ENCODE results near the gene DSTN.

The DSTN gene

DNA sequence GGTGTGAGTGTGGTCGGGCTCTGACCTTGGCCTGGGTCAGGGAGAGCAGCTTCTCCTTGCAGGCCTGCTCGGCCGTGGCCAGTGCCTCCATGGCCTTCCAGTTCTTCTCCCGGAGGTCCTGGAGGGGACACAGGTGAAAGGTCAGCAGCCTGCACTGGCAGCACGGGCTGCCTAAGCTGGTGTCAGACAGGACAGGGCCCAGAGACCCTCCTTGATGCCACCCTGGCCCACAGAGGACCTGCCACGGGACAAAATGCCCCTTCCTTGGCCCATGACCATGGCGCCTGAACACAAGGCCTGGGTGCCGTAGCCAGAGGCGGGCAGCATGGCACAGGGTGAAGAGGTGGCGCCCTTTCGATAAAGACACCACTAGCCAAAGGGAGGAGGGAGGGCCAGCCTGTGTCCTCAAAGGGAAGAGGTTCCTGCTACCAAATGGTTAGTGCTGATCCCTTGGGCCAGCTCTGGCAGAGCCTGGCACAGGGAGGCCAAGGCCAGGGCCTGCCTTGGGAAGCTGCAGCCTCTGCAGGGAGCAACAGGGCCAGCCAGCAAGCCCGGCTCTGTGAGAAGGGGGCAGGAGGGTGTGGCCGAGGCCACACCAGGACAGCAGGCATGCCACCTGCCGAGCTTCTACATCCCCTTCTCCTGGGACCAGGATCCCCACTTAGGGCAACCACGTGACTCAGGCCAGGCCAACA, 54.8 kb downstream of the DSTN start:
- no peak overlapping the region for H3K4me3 ChIP-seq (ENCODE audit: low read depth, low read length)
- TF ChIP-seq, protein P1, sequence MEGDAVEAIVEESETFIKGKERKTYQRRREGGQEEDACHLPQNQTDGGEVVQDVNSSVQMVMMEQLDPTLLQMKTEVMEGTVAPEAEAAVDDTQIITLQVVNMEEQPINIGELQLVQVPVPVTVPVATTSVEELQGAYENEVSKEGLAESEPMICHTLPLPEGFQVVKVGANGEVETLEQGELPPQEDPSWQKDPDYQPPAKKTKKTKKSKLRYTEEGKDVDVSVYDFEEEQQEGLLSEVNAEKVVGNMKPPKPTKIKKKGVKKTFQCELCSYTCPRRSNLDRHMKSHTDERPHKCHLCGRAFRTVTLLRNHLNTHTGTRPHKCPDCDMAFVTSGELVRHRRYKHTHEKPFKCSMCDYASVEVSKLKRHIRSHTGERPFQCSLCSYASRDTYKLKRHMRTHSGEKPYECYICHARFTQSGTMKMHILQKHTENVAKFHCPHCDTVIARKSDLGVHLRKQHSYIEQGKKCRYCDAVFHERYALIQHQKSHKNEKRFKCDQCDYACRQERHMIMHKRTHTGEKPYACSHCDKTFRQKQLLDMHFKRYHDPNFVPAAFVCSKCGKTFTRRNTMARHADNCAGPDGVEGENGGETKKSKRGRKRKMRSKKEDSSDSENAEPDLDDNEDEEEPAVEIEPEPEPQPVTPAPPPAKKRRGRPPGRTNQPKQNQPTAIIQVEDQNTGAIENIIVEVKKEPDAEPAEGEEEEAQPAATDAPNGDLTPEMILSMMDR (IDR thresholded peaks at IDR 0.05; ENCODE audit: borderline replicate concordance, insufficient read depth, low read depth, low read length), result no peak

GRCh38 chr20:17625246-17626051, 55.6 kb downstream of the DSTN start:
- H3K4me3 ChIP-seq (ENCODE audit: low read depth, low read length), result no peak overlapping the region
- TF ChIP-seq, protein P1 (IDR thresholded peaks at IDR 0.05; ENCODE audit: borderline replicate concordance, insufficient read depth, low read depth, low read length), result no peak

- no peak overlapping the region for H3K4me3 ChIP-seq (ENCODE audit: low read depth, low read length)
- TF ChIP-seq, protein P1 (IDR thresholded peaks at IDR 0.05; ENCODE audit: borderline replicate concordance, insufficient read depth, low read depth, low read length), result no peak
These were observed 56.5 kb downstream of the DSTN start for GRCh38 chr20:17626217-17627007.

GRCh38 chr20:17627101-17627955, 57.5 kb downstream of the DSTN start:
- no peak overlapping the region for H3K4me3 ChIP-seq (ENCODE audit: low read depth, low read length)
- TF ChIP-seq, protein P1 (IDR thresholded peaks at IDR 0.05; ENCODE audit: borderline replicate concordance, insufficient read depth, low read depth, low read length), result no peak

GRCh38 chr20:17628101-17628841, 58.4 kb downstream of the DSTN start:
- TF ChIP-seq, protein P1 (IDR thresholded peaks at IDR 0.05; ENCODE audit: borderline replicate concordance, insufficient read depth, low read depth, low read length), result no peak
- no peak overlapping the region for H3K4me3 ChIP-seq (ENCODE audit: low read depth, low read length)

- H3K4me3 ChIP-seq (ENCODE audit: low read depth, low read length), result no peak overlapping the region
- TF ChIP-seq, protein P1 (IDR thresholded peaks at IDR 0.05; ENCODE audit: borderline replicate concordance, insufficient read depth, low read depth, low read length), result no peak
These were observed 59.1 kb downstream of the DSTN start for GRCh38 chr20:17629025-17629424.

Measured in GM12875 (cell line).